B cell (primary cell): Measurements from ENCODE around the gene SIGMAR1. TPM values are rescaled to one million over a fixed set of nuclear protein-coding genes. Genes with fewer than 3 reads are reported as not detected.
A peak's percentile ranks its signal among the peaks of the same experiment; 100 is the strongest.

Experiments
- ATAC-seq: fragments of 200-7000 bp; cut with Tn5 transposase; one replicate; pipeline ENCODE4 v1.10.0; 2021; ENCODE audit warnings: low read depth, mild to moderate bottlenecking, moderate number of reproducible peaks, moderate library complexity
- CTCF ChIA-PET: fragments of 350-600 bp; sonication (Branson Sonifier 250); formaldehyde crosslinking; loops from one replicate; lab custom pipeline; 2021; ENCODE audit warnings: antibody characterized with exemption, inconsistent platforms; lab: Charles Lee
- POLR2A ChIA-PET: fragments of 350-600 bp; sonication (Branson Sonifier 250); formaldehyde crosslinking; loops from one replicate; lab custom pipeline; 2021; ENCODE audit warnings: antibody characterized with exemption; lab: Charles Lee
- DNase-seq: peaks from one replicate; pipeline ENCODE4 v3.0.0; 2013
- H2AFZ ChIP-seq: 2 replicates; pipeline ENCODE4 v1.6.1; 2012; ENCODE audit warnings: mild to moderate bottlenecking, low read depth, low read length; ENCODE audit not compliant: insufficient read depth, poor library complexity, severe bottlenecking
- H3K27ac ChIP-seq, 2 donors: 1 replicate in 1 of 2; 2 replicates in 1 of 2; pipeline ENCODE4 v1.5.1; 2012 to 2013; ENCODE audit warnings: low read length in 2 of 2, mild to moderate bottlenecking in 2 of 2, moderate library complexity in 1 of 2
- H3K27me3 ChIP-seq, 4 experiments: fragments of 200-600 bp in 1 of 4; sonication (generic) in 1 of 4; replicated peaks in 1 of 4; 1 replicate in 2 of 4; 2 replicates in 2 of 4; pipeline versions ENCODE4 v1.6.1 to v1.7.0; 2013 to 2016; ENCODE audit warnings: low read length in 3 of 4, mild to moderate bottlenecking in 2 of 4, mixed read lengths in 1 of 4, moderate library complexity in 1 of 4; ENCODE audit not compliant: insufficient read depth in 4 of 4, control insufficient read depth in 3 of 4; ENCODE audit errors: control extremely low read depth in 1 of 4
- H3K36me3 ChIP-seq, 2 experiments: replicated peaks in 1 of 2; 1 replicate in 1 of 2; 2 replicates in 1 of 2; pipeline versions ENCODE4 v1.6.1 to v1.7.1; 2013; ENCODE audit warnings: low read length in 1 of 2; ENCODE audit not compliant: insufficient read depth in 2 of 2, control insufficient read depth in 1 of 2; ENCODE audit errors: control extremely low read depth in 1 of 2, extremely low read depth in 1 of 2
- H3K4me1 ChIP-seq, 2 donors: fragments of 200-600 bp in 1 of 2; sonication (generic) in 1 of 2; 1 replicate in 1 of 2; 2 replicates in 1 of 2; pipeline versions ENCODE4 v1.5.1 to v1.6.1; 2013 to 2017; ENCODE audit warnings: low read length in 2 of 2; ENCODE audit not compliant: control insufficient read depth in 2 of 2, insufficient read depth in 2 of 2
- H3K4me2 ChIP-seq: replicated peaks from 2 replicates; pipeline ENCODE3; 2012; ENCODE audit warnings: mild to moderate bottlenecking, low read depth, low read length; ENCODE audit not compliant: poor library complexity, severe bottlenecking
- H3K4me3 ChIP-seq, 5 experiments: fragments of 200-600 bp in 1 of 5; sonication (generic) in 1 of 5; 1 replicate in 3 of 5; 2 replicates in 2 of 5; pipeline versions ENCODE4 v1.5.1 to v1.7.0; 2011 to 2016; ENCODE audit warnings: low read length in 4 of 5, mild to moderate bottlenecking in 4 of 5, low read depth in 2 of 5, control low read depth in 1 of 5, moderate library complexity in 1 of 5; ENCODE audit not compliant: insufficient read depth in 1 of 5; ENCODE audit errors: control extremely low read depth in 1 of 5, extremely low read depth in 1 of 5
- H3K79me2 ChIP-seq: fragments of 200-600 bp; sonication (generic); one replicate; pipeline ENCODE4 v1.6.0; 2016; ENCODE audit warnings: low read length; ENCODE audit not compliant: control insufficient read depth, insufficient read depth
- H3K9ac ChIP-seq: fragments of 200-600 bp; sonication (generic); 2 replicates; pipeline ENCODE4 v1.6.1; 2017; ENCODE audit warnings: mild to moderate bottlenecking, low read length, moderate library complexity
- H3K9me3 ChIP-seq, 3 donors: one replicate each; pipeline versions ENCODE4 v1.6.1 to v1.7.1; 2013; ENCODE audit warnings: low read length in 2 of 3; ENCODE audit not compliant: control insufficient read depth in 2 of 3, insufficient read depth in 1 of 3; ENCODE audit errors: control extremely low read depth in 1 of 3
- H4K20me1 ChIP-seq: 2 replicates; pipeline ENCODE4 v1.6.0; 2012; ENCODE audit warnings: mild to moderate bottlenecking, low read length; ENCODE audit not compliant: insufficient read depth, control insufficient read depth, poor library complexity, severe bottlenecking
- H3K27ac Mint-ChIP-seq: one replicate; pipeline ENCODE4 v1.8.0; 2021; ENCODE audit warnings: mixed read lengths
- H3K27me3 Mint-ChIP-seq: one replicate; pipeline ENCODE4 v1.8.0; 2021; ENCODE audit warnings: mixed read lengths
- H3K4me1 Mint-ChIP-seq: one replicate; pipeline ENCODE4 v1.8.0; 2021; ENCODE audit warnings: mixed read lengths
- H3K4me3 Mint-ChIP-seq: one replicate; pipeline ENCODE4 v1.8.0; 2021; ENCODE audit warnings: mixed read lengths
- H3K9me3 Mint-ChIP-seq: one replicate; pipeline ENCODE4 v1.8.0; 2022; ENCODE audit warnings: mixed read lengths; ENCODE audit not compliant: insufficient read depth
- EZH2 ChIP-seq: IDR thresholded peaks from 2 replicates; pipeline ENCODE4 v1.6.1; 2012; ENCODE audit warnings: borderline replicate concordance, low read depth, mild to moderate bottlenecking, moderate library complexity, low read length; ENCODE audit not compliant: insufficient read depth, poor library complexity, severe bottlenecking
- WGBS: methylation state at CpG from one replicate; pipeline ENCODE4 v1.1.5; 2013; ENCODE audit warnings: missing lambda C conversion rate; ENCODE audit not compliant: insufficient coverage; 5-methylcytosine and 5-hydroxymethylcytosine counted together
- intact Hi-C: fragments of 100-400 bp; cut with micrococcal nuclease; formaldehyde crosslinking; loops from one replicate; pipeline ENCODE4 v1.10.0; 2022
- polyA plus RNA-seq: library from polyadenylated mRNA; depleted of rRNA; stranded (reverse); fragments of >200 nt; gene quantifications from 2 replicates; pipeline ENCODE4 v1.2.3, GENCODE V29; 2012
- total RNA-seq, 2 donors: library from RNA; stranded (reverse); fragments of 120-200 nt in 1 of 2; gene quantifications; 1 replicate in 1 of 2; 2 replicates in 1 of 2; pipeline versions ENCODE4 v1.2.3 to v1.2.4, GENCODE V29; 2013 to 2022
- TF ChIP-seq, protein P1 (sequence below): fragments of 200-600 bp; IDR thresholded peaks from one replicate; pipeline ENCODE4 v1.8.0; 2022; ENCODE audit warnings: antibody characterized with exemption, mild to moderate bottlenecking

SIGMAR1 gene
- total and polyA plus RNA-seq, 2 donors (not counting 1 experiment from before 2014, with no cell fraction given) = 21.4 to 30.7 TPM

DNA sequence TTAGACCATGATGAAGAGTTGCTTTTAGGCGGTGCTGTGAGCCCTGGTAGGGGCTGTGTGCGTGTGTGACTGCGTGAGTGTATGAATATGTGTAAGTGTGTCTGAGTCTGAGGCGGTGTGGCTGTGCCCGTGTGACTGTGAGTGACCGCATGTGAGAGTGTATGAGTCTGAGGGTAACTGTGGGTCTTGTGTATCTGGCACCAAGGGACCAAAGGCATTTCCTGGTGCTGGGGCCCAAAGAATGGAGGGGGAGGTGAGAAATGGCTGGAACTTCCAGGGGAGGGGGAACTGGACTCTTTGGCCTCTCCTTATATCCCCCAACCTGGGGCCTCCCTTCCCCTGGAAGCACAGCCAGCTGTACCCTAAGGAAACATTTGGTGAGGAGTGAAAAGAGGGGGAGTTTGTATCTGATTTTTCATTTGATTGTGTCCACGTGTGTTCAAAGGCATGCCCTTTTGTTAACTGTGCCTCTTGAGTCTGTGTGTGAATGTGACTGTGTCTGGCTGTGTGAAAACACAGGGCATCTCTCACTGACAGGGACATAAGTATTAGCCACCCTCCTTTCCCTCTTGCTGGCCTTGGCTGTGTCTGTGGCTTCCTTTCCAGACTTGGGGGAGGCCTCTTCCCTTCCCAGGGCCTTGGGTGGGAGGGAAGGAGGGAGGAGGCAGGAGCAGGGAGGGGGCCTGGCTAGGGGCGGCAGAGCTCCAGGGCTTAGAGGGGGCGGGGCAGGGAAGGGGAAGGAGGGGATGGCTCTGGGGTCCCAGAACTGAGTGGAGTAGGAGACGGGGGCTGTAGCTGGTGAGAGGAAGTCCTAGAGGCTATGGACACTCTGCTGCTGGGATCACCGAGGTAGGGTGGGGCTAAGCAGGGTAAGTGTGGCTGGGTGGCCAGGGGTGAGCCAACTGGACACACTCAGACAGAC, 15.8 kb upstream of the SIGMAR1 start:
- POLR2A ChIA-PET = no interaction called here
- 60% methylated on average over 9 of the region's 11 CpGs for WGBS
- Histone ChIP-seq H3K36me3 (peaks cover 0 to 18% of the 10 kb centered on the region in 2 experiments), H3K27me3 (no peaks in the 10 kb centered on the region), H4K20me1 (no peaks in the 10 kb centered on the region), H3K79me2 (peaks cover under 1% of the 10 kb centered on the region), H3K4me2 (no peak overlapping the region), H2AFZ (no peak overlapping the region), H3K9ac (no peak overlapping the region), H3K4me1 (no peaks in the 10 kb centered on the region), H3K9me3 (no peaks in the 10 kb centered on the region), H3K4me3 (no peak overlapping the region), H3K27ac (no peak overlapping the region)
- no peak for DNase-seq
- no peak for ATAC-seq
- Mint-ChIP-seq H3K4me3 (no peak overlapping the region), H3K9me3 (no peaks in the 10 kb centered on the region), H3K4me1 (peaks cover 16% of the 10 kb centered on the region), H3K27me3 (peaks cover 3% of the 10 kb centered on the region), H3K27ac (peak overlapping the region; percentile 3)
- TF ChIP-seq EZH2 = no peak
- TF ChIP-seq, protein P1, sequence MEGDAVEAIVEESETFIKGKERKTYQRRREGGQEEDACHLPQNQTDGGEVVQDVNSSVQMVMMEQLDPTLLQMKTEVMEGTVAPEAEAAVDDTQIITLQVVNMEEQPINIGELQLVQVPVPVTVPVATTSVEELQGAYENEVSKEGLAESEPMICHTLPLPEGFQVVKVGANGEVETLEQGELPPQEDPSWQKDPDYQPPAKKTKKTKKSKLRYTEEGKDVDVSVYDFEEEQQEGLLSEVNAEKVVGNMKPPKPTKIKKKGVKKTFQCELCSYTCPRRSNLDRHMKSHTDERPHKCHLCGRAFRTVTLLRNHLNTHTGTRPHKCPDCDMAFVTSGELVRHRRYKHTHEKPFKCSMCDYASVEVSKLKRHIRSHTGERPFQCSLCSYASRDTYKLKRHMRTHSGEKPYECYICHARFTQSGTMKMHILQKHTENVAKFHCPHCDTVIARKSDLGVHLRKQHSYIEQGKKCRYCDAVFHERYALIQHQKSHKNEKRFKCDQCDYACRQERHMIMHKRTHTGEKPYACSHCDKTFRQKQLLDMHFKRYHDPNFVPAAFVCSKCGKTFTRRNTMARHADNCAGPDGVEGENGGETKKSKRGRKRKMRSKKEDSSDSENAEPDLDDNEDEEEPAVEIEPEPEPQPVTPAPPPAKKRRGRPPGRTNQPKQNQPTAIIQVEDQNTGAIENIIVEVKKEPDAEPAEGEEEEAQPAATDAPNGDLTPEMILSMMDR = no peak
- CTCF ChIA-PET = no interaction called here
- intact Hi-C loops = no loop called here

DNA sequence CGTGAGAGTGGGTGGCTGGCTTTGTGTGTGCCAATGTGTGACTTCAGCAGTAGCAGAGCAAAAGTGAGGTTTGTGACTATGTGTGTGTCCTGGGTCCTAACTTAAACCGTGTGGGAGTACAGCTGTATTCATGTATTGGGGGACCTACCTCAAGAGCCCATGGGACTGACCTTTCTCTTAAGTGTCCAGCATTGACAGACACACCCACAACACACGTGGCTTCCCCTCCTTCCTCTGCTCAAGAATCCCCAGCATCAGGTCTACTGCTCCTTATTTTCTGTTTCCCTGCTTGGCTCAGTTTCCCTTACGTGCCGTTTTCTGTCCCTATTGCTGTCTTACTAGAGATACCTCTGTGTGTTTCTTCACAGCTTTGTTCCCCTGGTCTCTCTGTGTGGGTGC, 15.0 kb upstream of the SIGMAR1 start:
- Histone ChIP-seq H3K27ac (no peak overlapping the region), H3K4me1 (peaks cover 3 to 6% of the 10 kb centered on the region in 2 donors), H3K4me2 (no peak overlapping the region), H2AFZ (no peak overlapping the region), H3K36me3 (peaks cover 0 to 18% of the 10 kb centered on the region in 2 experiments), H4K20me1 (peaks cover 7% of the 10 kb centered on the region), H3K4me3 (no peak overlapping the region), H3K9ac (no peak overlapping the region), H3K27me3 (no peaks in the 10 kb centered on the region), H3K9me3 (no peaks in the 10 kb centered on the region), H3K79me2 (peaks cover 9% of the 10 kb centered on the region)
- ATAC-seq (no peak), DNase-seq (no peak)
- Mint-ChIP-seq H3K27me3 (peaks cover 3% of the 10 kb centered on the region), H3K4me1 (peaks cover 24% of the 10 kb centered on the region), H3K27ac (no peak overlapping the region), H3K4me3 (no peak overlapping the region), H3K9me3 (no peaks in the 10 kb centered on the region)
- no peak for TF ChIP-seq EZH2
- TF ChIP-seq, protein P1 = no peak
- CTCF ChIA-PET = no interaction called here
- intact Hi-C loops = no loop called here
- POLR2A ChIA-PET = interaction anchor here (0.6 kb wide), 1 partner anchor 37 kb away, joined by 3 read pairs; no protein-coding TSS in a partner anchor
- WGBS = 74% methylated on average over 4 of the region's 5 CpGs
